Gastroesophageal sphincter (tissue), 4 donors: ENCODE measurements around the gene DIP2C. TPM values are rescaled to one million over a fixed set of nuclear protein-coding genes. Genes with fewer than 3 reads are reported as not detected.

ENCODE experiments used
- ATAC-seq: fragments of 150-250 bp; one replicate; pipeline ENCODE4 v1.9.1; 2016; ENCODE audit warnings: mild to moderate bottlenecking, moderate library complexity
- H3K27ac ChIP-seq, 4 donors: fragments of 200-600 bp; sonication (generic) in 3 of 4; 1 replicate in 3 of 4; 2 replicates in 1 of 4; pipeline ENCODE4 v1.5.1; 2016 to 2019
- H3K27me3 ChIP-seq: fragments of 200-600 bp; sonication (generic); one replicate; pipeline ENCODE4 v1.5.1; 2019
- H3K36me3 ChIP-seq, 2 donors: fragments of 200-600 bp; sonication (generic); one replicate each; pipeline ENCODE4 v1.5.1; 2019; ENCODE audit warnings: control low read depth in 1 of 2
- H3K4me1 ChIP-seq, 3 donors: fragments of 200-600 bp; sonication (generic); 1 replicate in 2 of 3; 2 replicates in 1 of 3; pipeline ENCODE4 v1.5.1; 2016 to 2019; ENCODE audit warnings: control low read depth in 2 of 3
- H3K4me3 ChIP-seq, 2 donors: fragments of 200-600 bp; sonication (generic); one replicate each; pipeline ENCODE4 v1.5.1; 2019; ENCODE audit warnings: mild to moderate bottlenecking in 1 of 2, moderate library complexity in 1 of 2
- H3K9me3 ChIP-seq, 3 donors: fragments of 200-600 bp; sonication (generic); one replicate each; pipeline ENCODE4 v1.5.1; 2017 to 2019; ENCODE audit warnings: control low read depth in 2 of 3
- CTCF ChIP-seq, 4 experiments: fragments of 200-600 bp in 2 of 4; fragments of 450-650 bp in 2 of 4; sonication (generic) in 1 of 4; IDR thresholded peaks; one replicate each; pipeline ENCODE4 v1.5.1; 2017 to 2019; ENCODE audit warnings: antibody characterized with exemption in 4 of 4, mild to moderate bottlenecking in 2 of 4, moderate library complexity in 2 of 4
- EP300 ChIP-seq: sonication (generic); formaldehyde crosslinking; IDR thresholded peaks from one replicate; pipeline ENCODE4 v1.6.1; 2017; ENCODE audit warnings: antibody characterized with exemption, mild to moderate bottlenecking
- POLR2A ChIP-seq, 2 donors: fragments of 450-650 bp; IDR thresholded peaks; one replicate each; pipeline ENCODE4 v1.6.1; 2017; ENCODE audit warnings: antibody characterized with exemption in 2 of 2, mild to moderate bottlenecking in 2 of 2, moderate library complexity in 1 of 2
- POLR2AphosphoS5 ChIP-seq: sonication (generic); formaldehyde crosslinking; IDR thresholded peaks from one replicate; pipeline ENCODE4 v1.6.1; 2017; ENCODE audit warnings: antibody characterized with exemption
- WGBS, 2 donors: methylation state at CpG; one replicate each; pipeline ENCODE4 v1.1.5; 2018; ENCODE audit warnings: low coverage in 1 of 2; 5-methylcytosine and 5-hydroxymethylcytosine counted together
- total RNA-seq, 4 donors: library from RNA; depleted of rRNA; stranded (reverse); fragments of >200 nt; gene quantifications; one replicate each; pipeline ENCODE4 v1.1.0, GENCODE V29; 2016

DIP2C gene
- total RNA-seq, 4 donors from 2014 or later, result 40.8 to 73.8 (median 47.7) TPM

GRCh38 chr10:561721-562120 is 127.7 kb downstream of the DIP2C start:
- Histone ChIP-seq H3K4me1 (peaks cover 0 to 85% (median 14%) of the 10 kb centered on the region in 3 donors), H3K27me3 (no peaks in the 10 kb centered on the region), H3K27ac (no peak overlapping the region), H3K4me3 (no peak overlapping the region), H3K36me3 (no peaks in the 10 kb centered on the region), H3K9me3 (peaks cover 0 to 5% (median 0%) of the 10 kb centered on the region in 3 donors)
- no peak for ATAC-seq
- WGBS, 2 donors, result 85 to 100% methylated on average over 2 to 12 of the region's 12 CpGs
- TF ChIP-seq EP300 (no peak), POLR2AphosphoS5 (no peak), POLR2A (IDR thresholded peaks at IDR 0.05) (no peak), CTCF (IDR thresholded peaks at IDR 0.05) (no peak)

GRCh38 chr10:560314-560992 is 129.0 kb downstream of the DIP2C start:
- 89 to 93% methylated on average over 7 to 10 of the region's 11 CpGs for WGBS, 2 donors
- ATAC-seq, result no peak
- no peaks in the 10 kb centered on the region for H3K36me3 ChIP-seq
- H3K4me1 ChIP-seq, result peaks cover 0 to 84% (median 15%) of the 10 kb centered on the region in 3 donors
- H3K27ac ChIP-seq, result no peak overlapping the region
- H3K9me3 ChIP-seq, result peaks cover 0 to 5% (median 0%) of the 10 kb centered on the region in 3 donors
- TF ChIP-seq POLR2A (IDR thresholded peaks at IDR 0.05), result no peak
- TF ChIP-seq EP300, result no peak
- no peak for TF ChIP-seq POLR2AphosphoS5
- no peak for TF ChIP-seq CTCF (IDR thresholded peaks at IDR 0.05)
- H3K27me3 ChIP-seq, result no peaks in the 10 kb centered on the region
- H3K4me3 ChIP-seq, result no peak overlapping the region

GRCh38 chr10:559767-560047 is 129.8 kb downstream of the DIP2C start:
- 72% methylated on average over 5 of the region's 8 CpGs; no CpG with 5 or more reads in 1 of the 2 donors for WGBS, 2 donors
- no peak for TF ChIP-seq EP300
- TF ChIP-seq CTCF (IDR thresholded peaks at IDR 0.05), result no peak
- TF ChIP-seq POLR2A (IDR thresholded peaks at IDR 0.05), result no peak
- no peak for TF ChIP-seq POLR2AphosphoS5
- Histone ChIP-seq H3K27me3 (no peaks in the 10 kb centered on the region), H3K9me3 (peaks cover 0 to 5% (median 0%) of the 10 kb centered on the region in 3 donors), H3K36me3 (no peaks in the 10 kb centered on the region), H3K4me1 (peaks cover 0 to 83% (median 15%) of the 10 kb centered on the region in 3 donors), H3K27ac (no peak overlapping the region), H3K4me3 (no peak overlapping the region)
- no peak for ATAC-seq

- ATAC-seq, result no peak
- peaks cover 0 to 5% (median 0%) of the 10 kb centered on the region in 3 donors for H3K9me3 ChIP-seq
- peaks cover 0 to 87% (median 15%) of the 10 kb centered on the region in 3 donors for H3K4me1 ChIP-seq
- no peaks in the 10 kb centered on the region for H3K36me3 ChIP-seq
- TF ChIP-seq CTCF (IDR thresholded peaks at IDR 0.05), result no peak
- no peak for TF ChIP-seq EP300
- TF ChIP-seq POLR2AphosphoS5, result no peak
- no peak for TF ChIP-seq POLR2A (IDR thresholded peaks at IDR 0.05)
- 43 to 67% methylated on average over 5 to 7 of the region's 19 CpGs for WGBS, 2 donors
- no peak overlapping the region for H3K4me3 ChIP-seq
- no peaks in the 10 kb centered on the region for H3K27me3 ChIP-seq
- H3K27ac ChIP-seq, result no peak overlapping the region
Observed at GRCh38 chr10:558891-559766, 130.3 kb downstream of the DIP2C start.
